HG03280 (cell line): ENCODE results near the gene HEYL.

Source experiments
- ATAC-seq: cut with Tn5 transposase; IDR thresholded peaks from one replicate; pipeline ENCODE4 v1.9.1; 2021; ENCODE audit warnings: mild to moderate bottlenecking, moderate library complexity; ENCODE audit not compliant: unreplicated experiment

The HEYL gene

DNA sequence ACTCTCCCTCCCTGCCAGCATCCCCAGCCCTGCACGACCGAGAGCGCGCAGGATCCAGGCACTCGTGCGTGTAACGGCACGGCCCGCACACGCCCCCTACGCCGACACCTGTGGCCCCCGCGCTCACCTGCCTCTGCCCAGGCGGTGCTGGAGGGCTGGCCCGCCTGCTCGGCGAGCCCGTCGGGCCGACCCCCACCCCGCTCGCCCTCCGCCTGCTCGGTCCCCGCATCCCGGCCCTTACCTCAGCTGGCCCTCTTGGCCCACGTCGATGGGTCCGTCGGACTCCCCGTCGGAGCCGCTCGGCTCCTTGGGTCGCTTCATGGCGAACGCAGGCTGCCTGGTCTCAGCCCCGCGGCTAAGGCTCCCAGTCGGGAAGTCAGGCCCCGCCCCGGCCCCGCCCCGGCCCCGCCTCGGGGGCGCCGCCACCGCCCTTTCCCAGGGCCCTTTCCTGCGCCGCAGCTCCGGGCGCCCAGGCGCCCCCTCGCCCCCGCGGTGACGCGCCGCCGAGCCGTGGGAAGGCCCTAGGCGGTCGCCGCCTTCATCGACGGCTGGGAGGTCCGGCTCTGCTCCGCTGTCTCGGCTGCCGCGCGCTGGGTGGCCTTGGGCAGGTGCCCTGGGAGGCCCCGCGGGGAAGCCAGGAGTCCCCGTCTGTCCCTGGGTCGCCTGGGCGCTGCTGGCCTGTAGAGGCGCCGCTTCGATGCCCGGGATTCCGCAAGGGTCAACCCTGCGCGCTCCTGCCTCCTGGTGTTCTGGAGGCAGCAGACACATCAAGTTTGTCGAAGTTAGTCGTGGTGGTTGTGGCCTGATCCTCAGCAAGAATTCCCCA is at the start of gene HEYL:
TSS of gene HEYL (minus strand) at position 339 of the 826 bp plus-strand sequence. CDS start at position 321, 18 bp downstream.
- ATAC-seq = no peak

DNA sequence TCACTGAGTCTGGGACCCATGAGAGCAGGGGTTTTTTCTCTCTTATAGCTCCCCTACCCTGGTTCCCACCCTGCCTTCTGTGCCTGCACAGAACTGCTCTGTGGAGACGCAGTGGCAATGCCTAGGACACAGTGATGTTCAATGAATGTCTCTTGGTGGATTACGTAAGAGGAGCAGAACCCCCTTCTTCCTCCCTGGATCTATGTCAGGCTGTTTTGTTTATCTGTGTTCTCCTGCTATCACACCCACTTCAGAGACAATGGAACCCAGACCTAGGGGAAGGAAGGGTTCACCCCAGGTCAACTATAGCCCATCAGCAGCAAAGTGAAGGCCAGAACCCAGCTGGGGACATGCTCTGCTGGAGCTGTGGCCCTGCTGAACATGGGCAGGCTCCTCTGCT is 49.8 kb upstream of the HEYL start:
- ATAC-seq = no peak

DNA sequence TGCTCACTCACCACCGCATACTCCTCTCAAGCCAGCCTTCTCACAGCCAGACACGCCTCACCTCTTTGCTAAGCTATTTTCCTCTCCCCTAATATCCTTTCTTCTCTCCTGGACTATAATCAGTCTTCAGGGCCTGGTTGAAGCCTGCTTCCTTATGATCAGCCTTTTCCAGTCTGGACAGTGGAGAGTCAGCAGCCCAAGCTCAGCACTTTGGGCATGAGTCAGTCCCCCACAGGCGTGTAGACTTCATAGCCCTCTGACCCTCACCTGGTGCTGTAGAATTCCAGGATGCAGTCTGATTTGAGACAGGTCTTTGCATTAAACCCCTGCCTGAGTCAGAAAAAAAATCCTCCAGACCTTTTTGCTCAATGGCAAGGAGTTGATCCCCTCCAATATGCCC is 49.3 kb upstream of the HEYL start:
- no peak for ATAC-seq

DNA sequence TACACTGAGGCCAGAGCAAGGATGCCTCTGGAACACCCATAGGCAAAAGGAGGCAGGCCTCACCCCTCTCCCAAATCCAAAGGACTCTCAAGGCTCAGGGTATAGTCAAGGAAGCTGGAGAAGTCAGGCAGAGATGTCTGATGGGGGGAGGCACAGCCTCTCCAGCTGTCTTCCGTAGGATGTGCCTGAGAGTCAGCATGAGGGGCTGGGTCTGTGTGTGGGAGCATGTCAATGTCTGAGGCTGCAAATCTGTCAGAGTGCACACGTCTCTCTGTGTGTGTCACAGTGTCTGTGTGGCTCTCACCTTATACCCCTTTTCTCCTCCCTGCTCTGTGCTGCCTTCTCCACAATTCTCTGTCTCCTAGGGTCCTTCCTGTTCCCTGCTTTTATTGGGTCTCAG is 47.8 kb upstream of the HEYL start:
- ATAC-seq = no peak

DNA sequence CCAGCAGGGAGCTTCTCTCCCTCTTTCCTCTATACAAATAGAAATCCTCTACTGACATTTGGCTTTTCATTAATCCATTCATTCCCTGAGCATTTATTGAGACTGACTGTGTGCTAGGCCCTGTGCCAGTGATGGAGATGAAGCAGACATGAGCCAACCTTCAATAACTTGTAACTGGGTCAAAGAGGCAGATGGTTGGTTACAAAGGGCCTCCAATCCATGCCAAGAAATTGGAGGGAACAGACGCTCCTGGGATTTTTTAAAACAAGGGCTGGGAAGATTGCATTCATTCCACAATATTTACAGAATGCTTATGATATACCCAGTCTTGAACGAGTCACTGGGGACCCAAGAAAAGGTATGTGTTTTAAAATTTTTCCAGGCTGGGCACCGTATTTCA is 45.6 kb upstream of the HEYL start:
- no peak for ATAC-seq

DNA sequence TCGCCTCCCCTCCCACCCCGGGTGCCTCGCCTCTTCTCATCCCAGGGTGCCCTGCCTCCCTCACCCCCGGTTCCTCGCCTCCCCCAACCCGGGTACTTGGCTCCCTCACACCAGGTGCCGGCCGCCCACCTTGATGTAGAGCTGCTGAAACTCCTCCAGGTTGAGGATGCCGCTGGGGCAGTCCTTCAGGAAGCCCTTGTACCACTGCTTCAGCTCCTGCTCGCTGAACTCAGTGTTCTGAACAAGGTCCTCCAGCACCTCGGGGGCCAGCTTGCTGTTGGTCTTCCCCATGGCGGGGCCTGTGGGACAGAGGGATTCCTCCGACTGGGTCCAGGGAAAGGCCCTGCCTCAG is 44.8 kb upstream of the HEYL start:
- ATAC-seq = no peak

DNA sequence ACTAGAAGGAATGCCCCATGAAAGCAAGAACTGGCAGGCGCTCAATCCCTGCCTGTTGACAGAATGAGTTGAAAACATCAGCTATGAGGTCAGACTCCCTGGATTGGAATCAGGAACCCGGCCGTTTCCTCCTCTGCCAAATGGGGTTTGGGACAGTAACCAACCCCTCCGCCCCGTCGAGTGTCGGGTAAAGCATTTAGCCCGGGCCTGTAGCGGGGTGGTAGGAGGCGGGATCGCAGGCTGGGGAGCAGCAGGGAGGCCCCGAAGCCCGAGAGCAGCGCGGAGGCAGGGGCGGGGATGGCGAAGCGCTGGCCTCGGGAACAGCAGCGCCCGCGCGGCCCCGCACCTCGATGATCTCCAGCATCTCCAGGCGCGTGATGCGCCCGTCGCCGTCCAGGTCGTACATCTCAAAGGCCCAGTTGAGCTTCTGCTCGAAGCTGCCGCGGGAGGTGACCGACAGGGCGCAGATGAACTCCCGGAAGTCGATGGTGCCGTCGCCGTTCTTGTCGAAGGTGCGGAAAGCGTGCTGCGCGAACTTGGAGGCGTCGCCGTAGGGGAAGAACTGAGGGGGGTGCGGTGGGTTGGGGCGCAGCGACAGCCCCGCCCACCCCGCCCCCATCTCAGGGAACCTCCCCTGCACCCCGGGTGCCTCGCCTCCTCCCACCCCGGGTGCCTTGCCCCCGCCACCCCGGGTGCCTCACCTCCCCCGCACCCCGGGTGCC is 44.3 kb upstream of the HEYL start:
- ATAC-seq = no peak

DNA sequence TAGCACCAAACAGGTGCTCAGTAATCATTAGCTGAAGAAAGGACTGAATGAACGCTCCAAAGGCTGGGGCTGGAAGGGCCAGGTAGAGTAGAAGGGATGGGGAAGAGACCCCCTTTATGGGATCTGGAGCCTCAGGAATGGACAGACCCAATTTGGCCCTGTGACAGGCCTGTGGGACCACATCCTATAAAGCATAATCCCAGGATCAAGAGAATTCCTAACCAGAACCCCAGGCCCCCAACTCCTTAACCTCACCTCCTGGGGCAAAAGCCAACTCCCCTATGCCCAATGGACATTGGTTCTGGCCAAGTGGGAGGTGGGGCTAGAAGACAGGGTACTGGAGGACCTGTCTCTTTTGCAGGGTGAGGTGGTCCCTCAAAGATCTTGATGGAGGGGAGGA is 42.6 kb upstream of the HEYL start:
- ATAC-seq = no peak

DNA sequence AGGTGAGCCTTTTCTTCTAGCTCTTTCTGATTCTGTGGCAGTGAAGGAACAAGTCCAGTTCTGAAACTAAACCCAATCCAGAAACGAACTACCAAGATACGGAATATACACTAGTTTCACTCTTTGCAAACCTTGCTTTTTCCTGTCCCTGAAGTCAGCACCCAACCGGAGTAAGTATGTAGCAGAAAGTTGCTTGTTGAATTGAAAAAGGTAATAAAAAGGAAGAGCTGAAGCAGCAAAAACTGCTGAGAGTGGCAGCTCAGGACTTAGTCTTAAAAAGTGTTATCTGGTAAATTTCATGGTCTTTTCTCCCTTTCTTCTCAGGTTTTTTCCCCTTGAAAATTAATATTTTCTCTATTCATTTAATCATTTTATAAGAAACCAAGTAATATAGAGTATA is 41.9 kb upstream of the HEYL start:
- no peak for ATAC-seq

DNA sequence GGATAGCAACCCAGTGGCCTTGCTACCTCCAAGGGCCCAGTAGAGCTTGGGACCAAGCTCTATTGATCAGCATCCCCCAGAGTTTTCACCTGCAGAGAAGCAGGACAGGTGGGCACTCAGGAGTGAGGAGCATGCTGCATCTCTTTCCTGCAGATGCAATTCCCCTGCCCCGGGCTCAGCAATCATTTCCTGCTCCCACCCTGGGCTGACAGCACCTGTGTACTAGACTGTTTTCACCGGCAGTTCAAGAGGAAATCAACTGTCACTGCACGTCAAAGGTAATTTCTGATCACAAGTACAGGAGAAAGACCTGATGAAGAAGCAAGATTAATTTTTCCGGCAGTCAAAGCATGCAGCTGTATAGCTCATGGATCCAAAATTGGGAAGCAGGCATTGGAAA is 41.3 kb upstream of the HEYL start:
- ATAC-seq = no peak

DNA sequence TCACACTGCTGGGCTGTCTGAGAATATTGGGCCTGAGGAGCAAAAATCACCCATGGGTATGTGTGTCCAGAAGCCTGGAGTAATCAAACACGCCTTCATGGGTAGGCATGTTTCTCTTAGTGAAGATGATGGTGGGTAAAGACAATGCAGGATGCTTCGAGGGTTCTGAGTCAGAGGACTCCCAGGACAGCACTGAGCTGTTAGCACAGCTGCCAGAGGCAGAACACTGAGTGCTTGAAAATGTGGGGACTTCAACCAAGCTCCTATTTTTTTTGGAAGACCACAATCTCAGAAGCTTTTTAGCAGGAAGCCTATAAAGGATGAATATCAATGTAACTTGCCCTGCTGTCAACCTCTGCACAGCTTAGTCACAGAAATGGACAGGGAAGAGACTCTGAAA is 40.4 kb upstream of the HEYL start:
- no peak for ATAC-seq

DNA sequence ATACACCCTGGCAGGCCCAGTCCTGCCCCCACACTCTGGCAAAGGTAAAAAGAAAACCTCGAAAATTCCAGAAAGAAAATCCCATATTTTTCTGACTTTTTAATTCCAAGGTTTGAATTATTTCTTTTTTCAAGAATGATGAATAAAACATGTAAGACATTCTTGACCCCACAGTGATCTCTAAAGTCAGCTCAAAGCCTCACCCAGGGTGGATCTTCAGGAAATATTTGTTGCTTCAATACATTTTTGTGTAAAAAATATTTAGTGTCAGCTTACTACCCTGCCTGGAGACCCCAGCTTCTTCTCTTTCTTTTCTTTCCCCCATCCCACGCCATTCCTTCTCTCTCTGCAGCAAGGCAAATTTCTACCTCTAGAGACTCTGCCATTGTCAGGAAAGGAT is 39.4 kb upstream of the HEYL start:
- ATAC-seq = no peak

DNA sequence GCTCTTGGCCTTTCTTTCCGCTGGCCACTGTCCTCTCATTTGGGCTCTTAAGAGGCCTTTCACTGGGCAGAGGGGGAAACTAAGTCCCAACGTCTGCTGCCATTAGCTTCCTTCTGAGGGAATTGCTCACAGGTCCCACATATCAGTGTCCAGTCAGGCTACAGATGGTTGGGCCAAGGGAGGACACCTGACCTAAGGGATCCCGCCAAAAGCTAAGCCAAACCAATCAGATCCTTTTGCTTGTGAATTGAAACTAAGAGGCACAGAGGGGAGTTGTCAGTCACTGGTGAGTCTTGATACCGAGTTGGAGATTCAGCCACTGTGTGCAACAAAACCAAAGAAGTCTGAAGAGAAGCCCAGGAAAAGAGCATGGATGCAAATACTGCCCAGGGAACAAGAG is 38.2 kb upstream of the HEYL start:
- no peak for ATAC-seq

DNA sequence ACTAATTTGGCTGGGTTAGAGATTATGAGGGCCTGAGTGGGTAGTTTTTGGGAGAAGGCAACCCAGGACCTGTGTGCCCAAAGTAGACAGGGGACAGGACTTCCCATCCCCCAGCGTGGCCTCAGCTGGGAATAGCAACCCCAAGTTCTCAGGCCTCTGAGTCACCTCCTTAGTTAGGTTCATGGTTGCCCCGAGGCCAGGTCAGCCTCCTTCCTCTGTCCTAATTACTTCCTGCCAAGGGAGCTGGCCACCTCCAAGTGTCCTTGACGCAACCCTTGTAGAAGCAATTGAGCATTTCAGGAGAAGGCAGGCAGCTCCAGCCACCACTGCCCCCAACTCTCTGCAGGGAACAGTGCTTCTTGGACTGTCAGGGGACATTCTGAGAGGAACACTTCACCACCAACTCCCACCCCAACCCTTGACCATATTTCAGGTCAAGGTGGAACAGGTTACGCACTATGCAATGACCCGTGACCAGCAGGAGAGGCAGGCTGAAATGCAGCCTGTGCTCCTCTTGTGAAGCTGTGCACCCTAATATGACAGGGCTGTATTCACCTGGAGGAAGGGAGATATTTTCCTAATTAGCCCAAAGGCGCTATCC is 37.6 kb upstream of the HEYL start:
- no peak for ATAC-seq

DNA sequence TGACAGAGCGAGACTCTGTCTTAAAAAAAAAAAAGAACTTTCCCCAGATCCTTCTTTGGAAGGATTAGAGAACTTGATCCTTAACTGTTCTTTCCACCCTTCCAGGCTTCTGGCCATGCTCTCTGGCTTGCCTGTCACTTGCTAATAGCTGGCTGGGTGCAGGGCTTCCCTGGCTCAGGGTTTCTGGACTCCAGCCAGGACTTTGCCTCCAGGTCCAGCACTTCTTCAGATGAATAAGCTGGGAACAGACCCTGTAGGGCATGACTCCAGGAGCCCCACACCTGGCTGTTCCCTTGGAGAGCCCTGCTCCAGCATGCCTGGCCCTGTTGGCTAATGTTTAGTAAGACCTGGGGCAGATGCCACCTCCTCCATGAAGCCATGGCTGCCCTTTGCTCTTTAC is 35.8 kb upstream of the HEYL start:
- no peak for ATAC-seq

DNA sequence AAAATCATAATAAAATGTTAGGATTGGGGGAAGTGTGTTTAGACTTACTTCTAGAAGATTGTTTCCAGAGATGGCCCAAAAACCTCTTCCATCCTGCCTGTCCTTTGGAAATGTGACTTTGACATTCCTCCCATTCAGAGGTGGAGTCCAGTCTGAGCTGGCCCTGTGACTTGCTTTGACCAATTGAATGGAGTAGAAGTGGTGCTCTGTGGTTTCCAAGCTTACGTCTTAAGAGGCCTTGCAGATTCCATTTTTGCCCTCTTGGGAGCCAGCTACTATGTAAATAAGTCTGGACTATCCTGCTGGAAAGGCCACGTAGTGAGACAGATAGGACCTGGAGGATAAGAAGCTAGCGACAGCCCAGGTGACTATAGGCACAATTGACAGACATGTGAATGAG is 33.8 kb upstream of the HEYL start:
- no peak for ATAC-seq

DNA sequence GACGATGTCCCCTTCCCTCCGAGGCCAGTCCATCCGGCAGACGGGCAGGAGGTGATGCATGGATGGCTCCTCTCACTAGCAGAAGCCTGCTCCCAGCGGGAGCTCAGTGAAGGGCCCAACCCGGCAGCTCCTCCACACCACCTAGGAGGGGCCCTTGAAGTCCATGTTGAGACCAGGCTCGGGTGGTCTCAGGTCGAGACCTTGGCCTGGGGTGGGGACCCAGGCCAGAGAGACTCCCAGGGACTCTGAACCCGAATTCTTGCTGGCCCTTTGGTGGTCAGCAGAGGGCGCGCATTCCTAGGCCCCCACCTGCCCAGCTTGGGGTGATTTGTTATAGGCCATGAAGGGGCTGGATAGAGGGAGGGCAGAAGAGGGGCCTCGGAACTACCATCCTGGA is 33.1 kb upstream of the HEYL start:
- ATAC-seq = no peak

DNA sequence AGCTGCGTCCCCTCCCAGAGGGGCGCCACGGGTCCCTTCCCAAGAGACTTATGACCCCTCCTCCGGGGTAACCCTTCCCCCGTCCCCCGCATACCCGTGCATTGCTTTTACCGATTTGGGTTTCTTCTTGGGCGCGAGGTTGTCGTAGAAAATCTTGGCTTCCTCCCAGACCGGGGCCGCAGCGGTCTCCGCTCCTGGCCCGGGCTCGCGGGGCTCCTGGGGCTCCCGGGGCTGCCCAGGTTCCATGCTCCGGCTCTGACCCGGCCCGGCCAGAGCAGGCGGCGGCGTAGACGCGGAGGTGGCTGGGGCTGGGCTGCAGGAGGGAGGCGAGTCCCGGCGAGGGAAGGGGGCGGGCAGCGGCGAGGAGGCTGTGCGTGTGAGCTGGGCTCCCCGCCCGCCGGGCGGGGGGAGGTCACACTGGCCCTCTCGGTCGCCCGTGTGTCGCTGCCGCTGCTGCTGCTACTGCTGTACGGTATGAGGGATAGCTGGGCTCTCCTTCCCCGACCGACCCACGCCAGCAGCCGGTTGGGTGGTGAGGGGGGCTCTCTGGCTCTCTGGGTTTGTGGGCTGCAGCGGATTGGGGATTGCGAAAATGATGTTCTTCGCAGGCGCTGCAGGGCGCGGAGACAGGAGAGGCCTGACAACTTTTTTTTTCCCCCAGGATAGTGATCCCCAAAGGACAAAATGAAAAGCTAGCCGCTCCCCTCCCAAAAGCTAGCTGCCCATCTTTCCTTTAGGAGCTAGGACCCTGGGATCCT is 32.5 kb upstream of the HEYL start, which contains the start of gene NT5C1A:
TSS of gene NT5C1A (minus strand) at position 315 of the 758 bp plus-strand sequence. CDS start at position 246, 69 bp downstream.
- no peak for ATAC-seq

DNA sequence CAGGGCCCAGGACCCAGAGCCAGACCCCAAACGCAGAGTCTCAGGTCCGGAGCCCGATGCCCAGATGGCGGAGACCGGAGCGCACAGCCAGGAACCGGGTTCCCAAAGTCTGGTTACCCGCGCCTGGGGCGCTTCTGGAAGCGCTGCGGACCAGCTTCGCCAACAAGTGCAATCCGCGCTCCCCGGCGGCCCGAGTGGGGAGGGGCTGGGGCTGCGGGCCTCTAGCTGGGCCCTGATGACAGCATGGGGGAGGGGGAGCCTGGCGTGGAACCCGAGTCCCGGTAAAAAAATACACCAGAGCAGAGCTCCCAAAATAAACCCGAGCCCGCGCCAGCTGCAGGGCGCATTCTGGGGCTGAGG is 32.0 kb upstream of the HEYL start:
- no peak for ATAC-seq

DNA sequence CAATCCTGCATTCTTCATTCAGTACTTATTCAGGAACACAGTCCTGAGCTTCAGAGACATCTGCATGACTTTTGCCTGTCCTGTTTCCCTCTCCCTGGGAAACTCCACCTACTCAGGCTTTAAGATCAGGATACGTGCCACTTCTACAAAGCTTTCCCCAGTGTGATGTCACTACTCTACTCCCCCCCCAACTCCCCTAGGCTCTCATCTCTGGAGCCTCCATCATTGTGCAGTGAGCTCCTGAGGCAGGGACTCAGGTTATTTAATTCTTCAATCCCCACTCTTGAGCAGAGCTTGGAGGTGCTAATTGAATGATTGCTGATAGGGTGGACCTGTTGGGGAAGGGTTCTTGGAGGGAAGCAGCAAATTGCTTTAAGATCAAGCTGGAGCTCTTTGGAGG is 31.2 kb upstream of the HEYL start:
- no peak for ATAC-seq

DNA sequence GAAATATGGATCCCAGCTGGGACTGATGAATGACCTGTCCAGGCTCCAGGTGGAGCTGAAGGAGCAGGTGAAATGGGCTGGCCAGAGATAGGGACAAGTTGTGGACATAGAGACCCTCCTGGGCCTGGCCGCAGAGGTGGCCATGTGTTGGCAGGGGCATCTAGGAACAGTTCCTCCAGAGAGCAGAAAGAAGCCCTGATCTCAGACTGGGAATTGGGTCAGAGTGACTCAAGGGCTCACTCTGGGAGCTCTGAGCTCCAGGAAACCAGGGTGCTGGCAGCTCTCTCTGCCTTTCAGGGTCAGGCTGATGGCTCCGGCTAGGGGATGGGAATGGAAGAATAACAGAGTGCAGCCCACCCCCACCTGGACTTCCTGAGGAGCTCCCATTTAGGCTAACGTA is 29.5 kb upstream of the HEYL start:
- no peak for ATAC-seq
